Amniotic epithelial cell (primary cell): ENCODE data around the gene GOLGA8K.
"Not testable (repeated sequence)": the region's sequence is repeated elsewhere in the genome, so short reads cannot be mapped to it uniquely, and the experiment has no call there.

Experiments used
- DNase-seq: peaks from one replicate; pipeline ENCODE4 v3.0.0-alpha.2; 2010; ENCODE audit warnings: low read depth

Gene GOLGA8K

GRCh38 chr15:32403192-32403591 is at the start of gene GOLGA8K:
GOLGA8K (minus strand) TSS chr15:32403292; CDS start chr15:32403194, 98 bp downstream.
- DNase-seq = not testable (repeated sequence)

- not testable (repeated sequence) for DNase-seq
Measured at GRCh38 chr15:32440445-32440977, 37.4 kb upstream of the GOLGA8K start.

- not testable (repeated sequence) for DNase-seq
Measured at GRCh38 chr15:32434102-32434963, 31.2 kb upstream of the GOLGA8K start.

GRCh38 chr15:32427635-32428034 is 24.5 kb upstream of the GOLGA8K start:
- DNase-seq = not testable (repeated sequence)

- not testable (repeated sequence) for DNase-seq
Measured at GRCh38 chr15:32426511-32426910, 23.4 kb upstream of the GOLGA8K start.

GRCh38 chr15:32407903-32408302 is 4.8 kb upstream of the GOLGA8K start:
- DNase-seq = not testable (repeated sequence)

- DNase-seq = not testable (repeated sequence)
Measured at GRCh38 chr15:32396522-32396921, 6.6 kb downstream of the GOLGA8K start.

- not testable (repeated sequence) for DNase-seq
Measured at GRCh38 chr15:32394745-32395144, 8.3 kb downstream of the GOLGA8K start.

- not testable (repeated sequence) for DNase-seq
Measured at GRCh38 chr15:32388050-32388648, 14.9 kb downstream of the GOLGA8K start.

GRCh38 chr15:32385823-32386495 is 17.1 kb downstream of the GOLGA8K start:
- not testable (repeated sequence) for DNase-seq

GRCh38 chr15:32374185-32374584 is 28.9 kb downstream of the GOLGA8K start:
- not testable (repeated sequence) for DNase-seq

- DNase-seq = not testable (repeated sequence)
Measured at GRCh38 chr15:32373707-32374106, 29.4 kb downstream of the GOLGA8K start.

- not testable (repeated sequence) for DNase-seq
Measured at GRCh38 chr15:32372075-32372474, 31.0 kb downstream of the GOLGA8K start.

- DNase-seq = not testable (repeated sequence)
Measured at GRCh38 chr15:32370526-32370925, 32.6 kb downstream of the GOLGA8K start.

GRCh38 chr15:32370064-32370463 is 33.0 kb downstream of the GOLGA8K start:
- not testable (repeated sequence) for DNase-seq

- not testable (repeated sequence) for DNase-seq
Measured at GRCh38 chr15:32366492-32366891, 36.6 kb downstream of the GOLGA8K start.

- DNase-seq = not testable (repeated sequence)
Measured at GRCh38 chr15:32365955-32366354, 37.1 kb downstream of the GOLGA8K start.

GRCh38 chr15:32364944-32365343 is 38.1 kb downstream of the GOLGA8K start:
- not testable (repeated sequence) for DNase-seq

- DNase-seq = not testable (repeated sequence)
Measured at GRCh38 chr15:32363449-32363848, 39.6 kb downstream of the GOLGA8K start.

- not testable (repeated sequence) for DNase-seq
Measured at GRCh38 chr15:32361662-32362061, 41.4 kb downstream of the GOLGA8K start.

GRCh38 chr15:32358462-32358861 is 44.6 kb downstream of the GOLGA8K start:
- not testable (repeated sequence) for DNase-seq

- DNase-seq = not testable (repeated sequence)
Measured at GRCh38 chr15:32356909-32357308, 46.2 kb downstream of the GOLGA8K start.
